Stimulated activated naive CD8-positive, alpha-beta T cell treated with anti-CD3 and anti-CD28 coated beads, Interleukin-15, Interleukin-2, amounts not matched to agents 100 ng/mL and 50 ng/mL, for 24 hours (primary cell): ENCODE results near the gene KCNA2.
A peak's percentile ranks its signal among the peaks of the same experiment; 100 is the strongest.

Source experiments
- H3K27ac Mint-ChIP-seq: one replicate; pipeline ENCODE4 v1.8.0; 2021; ENCODE audit warnings: mild to moderate bottlenecking, mixed read lengths
- H3K27me3 Mint-ChIP-seq: one replicate; pipeline ENCODE4 v1.8.0; 2021; ENCODE audit warnings: mixed read lengths
- H3K36me3 Mint-ChIP-seq: one replicate; pipeline ENCODE4 v1.8.0; 2021; ENCODE audit warnings: low read depth, mixed read lengths
- H3K4me1 Mint-ChIP-seq: one replicate; pipeline ENCODE4 v1.8.0; 2021; ENCODE audit warnings: low read depth, mixed read lengths
- H3K4me3 Mint-ChIP-seq: one replicate; pipeline ENCODE4 v1.8.0; 2021; ENCODE audit warnings: mild to moderate bottlenecking, mixed read lengths
- H3K9me3 Mint-ChIP-seq: one replicate; pipeline ENCODE4 v1.8.0; 2021; ENCODE audit warnings: mixed read lengths

KCNA2 gene

GRCh38 chr1:110579460-110579859 is 26.7 kb downstream of the KCNA2 start:
- H3K36me3 Mint-ChIP-seq, result no peaks in the 10 kb centered on the region
- no peaks in the 10 kb centered on the region for H3K9me3 Mint-ChIP-seq
- H3K27me3 Mint-ChIP-seq, result peaks cover 19% of the 10 kb centered on the region
- H3K4me1 Mint-ChIP-seq, result no peaks in the 10 kb centered on the region
- no peak overlapping the region for H3K27ac Mint-ChIP-seq
- H3K4me3 Mint-ChIP-seq, result no peak overlapping the region

- no peaks in the 10 kb centered on the region for H3K36me3 Mint-ChIP-seq
- H3K4me3 Mint-ChIP-seq, result no peak overlapping the region
- H3K27me3 Mint-ChIP-seq, result peaks cover 22% of the 10 kb centered on the region
- H3K9me3 Mint-ChIP-seq, result no peaks in the 10 kb centered on the region
- H3K27ac Mint-ChIP-seq, result no peak overlapping the region
- H3K4me1 Mint-ChIP-seq, result no peaks in the 10 kb centered on the region
These were observed 29.7 kb downstream of the KCNA2 start for GRCh38 chr1:110576441-110576840.

GRCh38 chr1:110573314-110573713 is 32.8 kb downstream of the KCNA2 start:
- no peaks in the 10 kb centered on the region for H3K4me1 Mint-ChIP-seq
- H3K4me3 Mint-ChIP-seq, result no peak overlapping the region
- H3K9me3 Mint-ChIP-seq, result no peaks in the 10 kb centered on the region
- H3K27me3 Mint-ChIP-seq, result peaks cover 30% of the 10 kb centered on the region
- no peak overlapping the region for H3K27ac Mint-ChIP-seq
- no peaks in the 10 kb centered on the region for H3K36me3 Mint-ChIP-seq

GRCh38 chr1:110572751-110573150 is 33.4 kb downstream of the KCNA2 start:
- Mint-ChIP-seq H3K9me3 (no peaks in the 10 kb centered on the region), H3K27me3 (peaks cover 30% of the 10 kb centered on the region), H3K27ac (no peak overlapping the region), H3K4me3 (no peak overlapping the region), H3K36me3 (no peaks in the 10 kb centered on the region), H3K4me1 (no peaks in the 10 kb centered on the region)

DNA sequence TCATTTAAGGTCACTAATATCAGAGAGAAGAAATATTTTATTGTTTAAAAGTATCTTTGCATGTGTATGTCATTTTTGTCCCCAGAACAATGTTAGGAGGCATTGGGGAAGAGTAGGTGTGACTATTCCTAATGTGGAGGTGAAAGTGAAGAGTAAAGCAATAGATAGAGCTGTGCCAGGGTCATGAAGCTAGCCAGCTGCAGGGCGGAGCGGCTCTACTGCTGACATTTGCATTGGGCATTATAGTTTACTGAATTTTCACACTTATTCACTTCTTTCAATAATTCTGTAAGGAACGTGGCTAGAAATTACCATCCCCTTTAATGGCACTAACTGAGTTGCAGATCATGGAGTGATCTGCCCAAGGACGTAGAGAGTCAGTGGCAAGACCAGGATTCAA is 35.3 kb downstream of the KCNA2 start:
- Mint-ChIP-seq H3K4me1 (no peaks in the 10 kb centered on the region), H3K9me3 (no peaks in the 10 kb centered on the region), H3K36me3 (no peaks in the 10 kb centered on the region), H3K4me3 (no peak overlapping the region), H3K27me3 (peaks cover 37% of the 10 kb centered on the region), H3K27ac (no peak overlapping the region)

DNA sequence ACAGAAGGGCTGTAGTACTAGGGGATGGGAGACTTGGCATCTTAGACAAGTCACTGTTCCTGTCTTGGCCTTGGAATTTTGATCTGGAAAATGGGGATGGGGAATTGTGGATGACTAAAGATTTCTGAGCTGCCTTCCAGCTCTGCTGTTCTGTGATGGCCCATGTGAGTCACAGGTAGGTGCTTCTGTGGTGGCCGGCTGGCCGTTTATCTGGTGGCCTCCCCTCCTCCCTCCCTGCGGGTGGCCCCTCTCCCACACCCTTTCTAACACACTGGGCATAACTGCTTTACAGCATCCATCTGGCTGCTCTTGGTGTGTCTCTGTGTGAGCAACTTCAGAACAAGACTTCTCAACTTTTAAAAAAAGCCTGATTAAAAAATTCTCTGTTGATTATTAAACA is 35.9 kb downstream of the KCNA2 start:
- Mint-ChIP-seq H3K36me3 (no peaks in the 10 kb centered on the region), H3K27ac (no peak overlapping the region), H3K4me3 (no peak overlapping the region), H3K9me3 (no peaks in the 10 kb centered on the region), H3K4me1 (no peaks in the 10 kb centered on the region), H3K27me3 (peaks cover 38% of the 10 kb centered on the region)

- Mint-ChIP-seq H3K4me3 (no peak overlapping the region), H3K36me3 (no peaks in the 10 kb centered on the region), H3K4me1 (no peaks in the 10 kb centered on the region), H3K27me3 (peaks cover 39% of the 10 kb centered on the region), H3K27ac (no peak overlapping the region), H3K9me3 (no peaks in the 10 kb centered on the region)
These were observed 39.3 kb downstream of the KCNA2 start for GRCh38 chr1:110566836-110567235.

DNA sequence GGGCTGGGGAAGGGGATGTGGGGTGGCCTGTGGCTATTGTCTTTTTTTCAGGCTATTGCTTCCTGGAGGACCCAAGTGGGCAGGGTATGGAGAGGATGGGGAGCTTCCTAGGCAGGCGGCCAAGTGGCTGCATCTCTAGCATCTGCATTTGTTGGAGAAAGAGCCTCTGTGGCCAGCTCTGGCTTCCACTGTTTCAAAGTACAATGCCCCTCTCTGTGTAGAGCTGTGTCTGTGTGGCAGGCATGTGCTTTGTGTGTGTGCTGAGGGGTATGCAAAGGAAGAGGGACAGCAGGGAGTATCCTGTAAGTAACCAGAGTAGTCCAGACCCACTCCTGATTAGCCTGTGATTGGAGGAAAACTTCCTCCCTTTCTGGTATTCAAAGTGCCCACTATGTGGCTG is 40.6 kb downstream of the KCNA2 start:
- Mint-ChIP-seq H3K4me3 (no peak overlapping the region), H3K27ac (no peak overlapping the region), H3K9me3 (no peaks in the 10 kb centered on the region), H3K36me3 (no peaks in the 10 kb centered on the region), H3K4me1 (no peaks in the 10 kb centered on the region), H3K27me3 (peaks cover 31% of the 10 kb centered on the region)

- no peaks in the 10 kb centered on the region for H3K4me1 Mint-ChIP-seq
- H3K9me3 Mint-ChIP-seq, result no peaks in the 10 kb centered on the region
- no peaks in the 10 kb centered on the region for H3K36me3 Mint-ChIP-seq
- no peak overlapping the region for H3K27ac Mint-ChIP-seq
- no peak overlapping the region for H3K4me3 Mint-ChIP-seq
- peaks cover 29% of the 10 kb centered on the region for H3K27me3 Mint-ChIP-seq
These were observed 43.1 kb downstream of the KCNA2 start for GRCh38 chr1:110563089-110563488.

DNA sequence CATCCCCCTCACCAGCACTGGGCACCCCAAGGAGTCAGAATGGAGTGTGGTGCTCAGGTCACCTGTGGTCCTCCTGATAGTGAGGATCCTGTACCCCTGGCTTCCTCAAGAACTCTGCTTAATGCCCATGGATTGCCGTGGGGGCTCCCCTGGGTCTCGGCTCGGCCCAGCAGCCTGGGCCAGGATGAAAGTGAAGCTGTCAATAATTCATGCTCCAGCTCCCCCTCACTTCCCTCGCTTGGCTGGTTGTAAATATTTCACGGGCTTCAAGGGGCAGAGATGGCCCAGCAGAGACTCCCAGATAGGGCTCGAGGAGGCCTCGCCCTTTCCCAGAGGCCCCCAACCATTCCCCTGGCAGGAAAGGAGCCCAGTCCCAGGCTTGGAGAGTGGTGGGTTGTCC is 44.6 kb downstream of the KCNA2 start:
- Mint-ChIP-seq H3K9me3 (no peaks in the 10 kb centered on the region), H3K27ac (no peak overlapping the region), H3K36me3 (no peaks in the 10 kb centered on the region), H3K27me3 (peaks cover 31% of the 10 kb centered on the region), H3K4me3 (no peak overlapping the region), H3K4me1 (no peaks in the 10 kb centered on the region)

DNA sequence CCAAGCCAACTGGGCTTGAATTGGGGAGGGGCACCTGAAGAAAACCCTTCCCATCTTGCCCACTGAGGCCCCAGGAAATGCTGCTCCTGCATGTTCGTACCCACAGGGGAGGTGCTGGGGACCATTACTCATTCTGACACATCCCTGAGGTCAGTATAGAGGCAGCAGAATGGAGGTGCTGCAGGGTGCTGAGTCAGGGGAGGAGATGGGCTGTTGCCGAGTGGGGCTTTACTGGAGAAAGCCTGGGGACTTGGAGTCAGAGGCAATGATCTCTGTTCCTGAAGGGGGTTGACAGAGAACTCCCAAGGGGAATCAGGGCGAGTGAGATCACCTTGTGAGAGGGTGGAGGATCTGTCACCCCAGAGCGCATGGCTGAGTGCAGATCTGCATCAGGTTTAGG is 47.0 kb downstream of the KCNA2 start:
- no peak overlapping the region for H3K4me3 Mint-ChIP-seq
- no peak overlapping the region for H3K27ac Mint-ChIP-seq
- H3K4me1 Mint-ChIP-seq, result peaks cover 3% of the 10 kb centered on the region

GRCh38 chr1:110557481-110557880 is 48.7 kb downstream of the KCNA2 start:
- H3K9me3 Mint-ChIP-seq, result no peaks in the 10 kb centered on the region
- peaks cover 44% of the 10 kb centered on the region for H3K27me3 Mint-ChIP-seq
- no peak overlapping the region for H3K27ac Mint-ChIP-seq
- H3K4me3 Mint-ChIP-seq, result no peak overlapping the region
- H3K4me1 Mint-ChIP-seq, result peaks cover 3% of the 10 kb centered on the region
- H3K36me3 Mint-ChIP-seq, result no peaks in the 10 kb centered on the region

More for the DNA sequence above, 47.0 kb downstream of the KCNA2 start:
- peaks cover 41% of the 10 kb centered on the region for H3K27me3 Mint-ChIP-seq
- H3K9me3 Mint-ChIP-seq, result no peaks in the 10 kb centered on the region
- no peaks in the 10 kb centered on the region for H3K36me3 Mint-ChIP-seq

DNA sequence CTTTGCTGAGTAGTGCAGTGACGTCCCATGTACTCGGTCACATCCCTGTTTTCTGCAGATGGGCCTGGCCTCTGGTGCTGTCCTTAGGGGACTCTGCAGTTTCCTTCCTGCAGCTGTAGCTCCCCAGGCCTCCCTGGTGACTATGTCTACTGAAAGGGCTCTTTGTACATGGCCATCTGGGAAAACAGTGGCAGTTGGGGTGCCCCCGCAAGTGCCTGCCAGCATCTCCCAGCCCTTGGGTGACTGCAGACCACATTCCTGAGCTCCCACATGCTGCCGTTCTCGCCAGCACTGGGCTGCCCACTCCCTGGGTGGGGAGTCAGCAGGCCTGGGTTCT is 49.7 kb downstream of the KCNA2 start:
- H3K27me3 Mint-ChIP-seq, result peaks cover 45% of the 10 kb centered on the region
- no peaks in the 10 kb centered on the region for H3K36me3 Mint-ChIP-seq
- H3K27ac Mint-ChIP-seq, result no peak overlapping the region
- no peaks in the 10 kb centered on the region for H3K9me3 Mint-ChIP-seq
- H3K4me3 Mint-ChIP-seq, result no peak overlapping the region
- peaks cover 3% of the 10 kb centered on the region for H3K4me1 Mint-ChIP-seq

DNA sequence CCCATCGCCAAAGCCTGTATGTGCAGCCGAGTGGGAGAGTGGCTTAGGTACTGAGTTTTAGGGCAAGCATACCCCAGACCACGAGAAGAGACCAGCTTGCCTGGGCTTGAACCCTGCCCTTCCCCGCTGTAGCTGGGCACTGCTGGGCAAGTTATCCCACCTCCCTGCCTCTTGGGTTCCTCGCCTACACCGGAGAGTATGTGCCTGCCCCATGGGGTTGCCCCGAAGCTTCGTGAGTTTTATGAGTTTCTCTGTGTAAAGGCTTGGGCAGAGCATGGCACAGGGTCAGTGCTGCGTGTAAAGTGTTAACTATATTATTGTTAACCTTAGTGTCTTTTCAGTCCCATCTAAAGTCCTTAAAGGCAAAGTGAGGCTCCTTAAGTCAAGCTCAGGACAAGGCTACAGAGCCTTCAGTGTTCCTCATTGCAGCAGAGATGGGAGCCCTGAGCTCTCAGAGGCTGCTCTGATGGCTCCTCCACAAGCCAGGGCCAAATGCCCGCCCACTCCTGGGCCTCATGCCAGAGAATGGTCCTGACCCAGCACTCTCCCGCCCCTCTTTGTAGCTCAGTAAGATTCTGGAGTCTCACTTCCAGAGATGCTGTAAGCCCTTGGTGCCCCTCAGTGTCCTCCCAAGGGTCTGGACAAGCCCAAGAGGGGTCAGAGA is 50.2 kb downstream of the KCNA2 start:
- Mint-ChIP-seq H3K27me3 (peaks cover 49% of the 10 kb centered on the region), H3K4me3 (no peak overlapping the region), H3K27ac (no peak overlapping the region), H3K9me3 (no peaks in the 10 kb centered on the region), H3K4me1 (peaks cover 3% of the 10 kb centered on the region), H3K36me3 (no peaks in the 10 kb centered on the region)

DNA sequence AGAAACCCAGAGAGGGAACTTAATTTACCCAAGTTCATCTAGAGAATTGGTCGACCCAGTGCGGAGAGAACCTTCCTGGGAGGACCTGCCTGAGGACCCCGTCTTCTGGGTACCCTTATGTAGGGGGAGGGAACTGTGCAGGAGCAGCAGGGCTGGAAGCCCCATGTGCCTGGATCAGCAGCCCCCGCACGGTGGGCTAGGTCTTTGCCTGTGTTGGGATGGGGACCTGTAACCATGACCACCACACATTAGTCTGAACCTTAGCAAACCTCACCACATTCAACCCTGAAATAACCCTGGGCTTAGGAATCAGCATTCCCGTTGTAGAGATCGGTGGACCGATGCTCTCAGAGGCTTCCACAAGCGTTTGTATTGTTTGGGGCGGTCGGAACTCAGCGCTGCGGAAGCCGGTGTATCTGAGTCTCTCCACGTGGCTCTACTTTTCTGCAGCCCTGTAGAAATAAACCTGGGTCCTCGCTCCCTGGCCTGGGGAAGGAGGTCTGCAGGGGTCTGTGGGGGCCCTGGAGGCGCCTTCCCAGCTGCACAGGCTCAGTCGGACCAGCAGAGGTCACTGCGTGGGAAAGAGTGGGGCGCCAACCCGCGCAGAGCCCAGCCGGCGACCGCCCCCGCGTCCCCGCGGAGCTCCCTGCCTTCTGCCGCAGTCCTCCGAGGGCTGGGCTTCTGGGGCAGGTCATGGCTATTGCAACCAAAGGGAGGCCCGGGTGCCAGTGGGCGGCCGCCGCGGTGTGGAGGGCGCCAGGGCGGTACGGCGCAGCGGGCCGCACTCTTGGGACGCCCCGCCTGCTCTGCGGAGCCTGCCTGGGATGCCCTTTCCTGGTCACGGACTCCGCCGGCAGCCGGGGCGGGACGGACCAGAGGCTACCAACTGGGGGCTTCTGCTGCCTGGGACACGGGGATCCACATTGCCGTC is 51.0 kb downstream of the KCNA2 start:
- Mint-ChIP-seq H3K9me3 (no peaks in the 10 kb centered on the region), H3K36me3 (no peaks in the 10 kb centered on the region), H3K27me3 (peaks cover 56% of the 10 kb centered on the region), H3K4me1 (peaks cover 3% of the 10 kb centered on the region), H3K27ac (no peak overlapping the region), H3K4me3 (peak overlapping the region; percentile 21)
